Naive thymus-derived CD4-positive, alpha-beta T cell (primary cell): ENCODE measurements around the gene EGR1. TPM values are rescaled to one million over a fixed set of nuclear protein-coding genes. Genes with fewer than 3 reads are reported as not detected.
"Not testable (repeated sequence)": the region's sequence is repeated elsewhere in the genome, so short reads cannot be mapped to it uniquely, and the experiment has no call there.

Experiments
- ATAC-seq: fragments of 150-1000 bp; cut with Tn5 transposase; 2 replicates; pipeline ENCODE4 v1.10.0; 2021; ENCODE audit warnings: mild to moderate bottlenecking, moderate library complexity
- CTCF ChIA-PET: fragments of 350-600 bp; sonication (Branson Sonifier 250); formaldehyde crosslinking; loops from one replicate; lab custom pipeline; 2021; ENCODE audit warnings: antibody characterized with exemption; lab: Charles Lee
- POLR2A ChIA-PET: fragments of 350-600 bp; sonication (Branson Sonifier 250); formaldehyde crosslinking; loops from one replicate; lab custom pipeline; 2021; ENCODE audit warnings: antibody characterized with exemption, inconsistent platforms; lab: Charles Lee
- DNase-seq, 9 donors: peaks; one replicate each; pipeline versions ENCODE4 v3.0.0 to v3.0.0-alpha.2; 2020 to 2022; ENCODE audit warnings: mixed read lengths in 1 of 9
- H3K27ac ChIP-seq: one replicate; pipeline ENCODE4 v1.7.0; 2013; ENCODE audit warnings: mild to moderate bottlenecking, low read depth, low read length, moderate library complexity
- H3K27me3 ChIP-seq, 2 donors: one replicate each; pipeline ENCODE4 v1.7.0; 2013; ENCODE audit warnings: low read length in 2 of 2, mild to moderate bottlenecking in 2 of 2, moderate library complexity in 2 of 2; ENCODE audit not compliant: control insufficient read depth in 2 of 2, insufficient read depth in 2 of 2
- H3K36me3 ChIP-seq, 3 experiments: 1 replicate in 2 of 3; 2 replicates in 1 of 3; pipeline ENCODE4 v1.7.0; 2013; ENCODE audit warnings: low read length in 3 of 3, mild to moderate bottlenecking in 3 of 3, moderate library complexity in 1 of 3; ENCODE audit not compliant: insufficient read depth in 3 of 3, control insufficient read depth in 2 of 3
- H3K4me1 ChIP-seq, 2 donors: one replicate each; pipeline ENCODE4 v1.7.0; 2013; ENCODE audit warnings: low read length in 2 of 2, mild to moderate bottlenecking in 2 of 2, moderate library complexity in 1 of 2; ENCODE audit not compliant: control insufficient read depth in 2 of 2, insufficient read depth in 2 of 2
- H3K4me3 ChIP-seq: 2 replicates; pipeline ENCODE4 v1.7.0; 2013; ENCODE audit warnings: mild to moderate bottlenecking, low read length
- H3K9me3 ChIP-seq, 3 experiments: 1 replicate in 2 of 3; 2 replicates in 1 of 3; pipeline ENCODE4 v1.7.0; 2013; ENCODE audit warnings: low read length in 3 of 3; ENCODE audit not compliant: control insufficient read depth in 2 of 3
- H3K27ac Mint-ChIP-seq, 9 donors: one replicate each; pipeline ENCODE4 v1.8.0; 2020 to 2022; ENCODE audit warnings: mixed read lengths in 9 of 9, mild to moderate bottlenecking in 8 of 9, moderate library complexity in 5 of 9, inconsistent platforms in 2 of 9
- H3K27me3 Mint-ChIP-seq, 5 donors: one replicate each; pipeline ENCODE4 v1.8.0; 2021 to 2022; ENCODE audit warnings: mixed read lengths in 5 of 5, mild to moderate bottlenecking in 1 of 5
- H3K36me3 Mint-ChIP-seq, 5 donors: one replicate each; pipeline ENCODE4 v1.8.0; 2020 to 2022; ENCODE audit warnings: mixed read lengths in 5 of 5, mild to moderate bottlenecking in 3 of 5, inconsistent platforms in 1 of 5
- H3K4me1 Mint-ChIP-seq, 7 donors: one replicate each; pipeline ENCODE4 v1.8.0; 2020 to 2022; ENCODE audit warnings: mixed read lengths in 7 of 7, mild to moderate bottlenecking in 3 of 7, inconsistent platforms in 1 of 7
- H3K4me3 Mint-ChIP-seq, 10 donors: one replicate each; pipeline ENCODE4 v1.8.0; 2020 to 2022; ENCODE audit warnings: mild to moderate bottlenecking in 10 of 10, mixed read lengths in 10 of 10, moderate library complexity in 6 of 10, inconsistent platforms in 2 of 10
- H3K9me3 Mint-ChIP-seq, 11 donors: one replicate each; pipeline ENCODE4 v1.8.0; 2020 to 2022; ENCODE audit warnings: mixed read lengths in 11 of 11, mild to moderate bottlenecking in 4 of 11, inconsistent platforms in 1 of 11, moderate library complexity in 1 of 11
- intact Hi-C, 2 donors: fragments of 100-400 bp; cut with micrococcal nuclease; formaldehyde crosslinking; loops; one replicate each; pipeline ENCODE4 v1.15.1; 2023
- polyA plus RNA-seq, 2 donors: library from polyadenylated mRNA; unstranded; fragments of 300-500 nt; fragmentation: Illumina TruSeq; gene quantifications; one replicate each; pipeline ENCODE4 v1.2.3, GENCODE V29; 2021
- total RNA-seq, 6 experiments: library from RNA in 5 of 6; stranded (reverse) in 5 of 6; gene quantifications; 1 replicate in 5 of 6; 2 replicates in 1 of 6; pipeline ENCODE4 v1.2.3 and lab custom pipeline; 2021 to 2026

EGR1 gene
- total and polyA plus RNA-seq, 7 experiments from 2014 or later, result 0.14 to 68.6 (median 6.8) TPM; not detected in 1

GRCh38 chr5:138470322-138471051 lies 5.2 kb downstream of the EGR1 start:
- Histone ChIP-seq H3K36me3 (peaks cover 0 to 2% (median 0%) of the 10 kb centered on the region in 3 experiments), H3K27ac (no peak overlapping the region), H3K4me1 (peaks cover 10 to 22% of the 10 kb centered on the region in 2 donors), H3K9me3 (no peaks in the 10 kb centered on the region), H3K27me3 (no peaks in the 10 kb centered on the region), H3K4me3 (no peak overlapping the region)
- peak; percentile 10 for ATAC-seq
- Mint-ChIP-seq H3K4me1 (peaks cover 17 to 26% (median 26%) of the 10 kb centered on the region in 7 donors), H3K27me3 (peaks cover 0 to 29% (median 0%) of the 10 kb centered on the region in 5 donors), H3K4me3 (no peak overlapping the region), H3K9me3 (peaks cover 0 to 1% (median 0%) of the 10 kb centered on the region in 11 donors), H3K36me3 (peaks cover 0 to 19% (median 17%) of the 10 kb centered on the region in 5 donors), H3K27ac (peak overlapping the region in 4 of 9 donors; percentile 32 to 79 (median 68))
- intact Hi-C loops, result no loop called here
- ChIA-PET CTCF (no interaction called here), POLR2A (interaction anchor here (1.7 kb wide), 1 partner anchor 133 kb away, joined by 4 read pairs; no protein-coding TSS in a partner anchor)
- DNase-seq, result no peak

GRCh38 chr5:138471052-138471361 lies 5.7 kb downstream of the EGR1 start:
- Histone ChIP-seq H3K27me3 (no peaks in the 10 kb centered on the region), H3K27ac (no peak overlapping the region), H3K4me3 (no peak overlapping the region), H3K36me3 (peaks cover 0 to 2% (median 0%) of the 10 kb centered on the region in 3 experiments), H3K4me1 (peaks cover 9 to 21% of the 10 kb centered on the region in 2 donors), H3K9me3 (no peaks in the 10 kb centered on the region)
- ChIA-PET CTCF (no interaction called here), POLR2A (interaction anchor here (1.7 kb wide), 1 partner anchor 134 kb away, joined by 4 read pairs; no protein-coding TSS in a partner anchor)
- no peak overlapping the region for H3K4me3 Mint-ChIP-seq
- peaks cover 17 to 26% (median 26%) of the 10 kb centered on the region in 7 donors for H3K4me1 Mint-ChIP-seq
- ATAC-seq (no peak), DNase-seq (no peak)
- peak overlapping the region in 3 of 9 donors; percentile 63 to 79 (median 73) for H3K27ac Mint-ChIP-seq
- peaks cover 0 to 29% (median under 1%) of the 10 kb centered on the region in 5 donors for H3K27me3 Mint-ChIP-seq
- peaks cover 0 to 19% (median 17%) of the 10 kb centered on the region in 5 donors for H3K36me3 Mint-ChIP-seq
- peaks cover 0 to 1% (median 0%) of the 10 kb centered on the region in 11 donors for H3K9me3 Mint-ChIP-seq
- intact Hi-C loops, result no loop called here

- Histone ChIP-seq H3K27me3 (no peaks in the 10 kb centered on the region), H3K9me3 (no peaks in the 10 kb centered on the region), H3K36me3 (peaks cover 0 to 2% (median 0%) of the 10 kb centered on the region in 3 experiments), H3K4me3 (no peak overlapping the region), H3K27ac (no peak overlapping the region), H3K4me1 (peaks cover 0 to 8% of the 10 kb centered on the region in 2 donors)
- CTCF ChIA-PET, result interaction anchor here (1.3 kb wide), 1 partner anchor 8 kb away, joined by 3 read pairs; the partner anchor contains the start of gene EGR1
- Mint-ChIP-seq H3K9me3 (peaks cover 0 to 1% (median 0%) of the 10 kb centered on the region in 11 donors), H3K27ac (no peak overlapping the region), H3K4me1 (peaks cover 7 to 16% (median 15%) of the 10 kb centered on the region in 7 donors), H3K36me3 (peaks cover 0 to 13% (median 11%) of the 10 kb centered on the region in 5 donors), H3K4me3 (no peak overlapping the region), H3K27me3 (peaks cover 0 to 26% (median 4%) of the 10 kb centered on the region in 5 donors)
- DNase-seq (no peak), ATAC-seq (no peak)
- POLR2A ChIA-PET, result no interaction called here
- intact Hi-C loops, result no loop called here
Observed at GRCh38 chr5:138472353-138472752, 7.1 kb downstream of the EGR1 start.

GRCh38 chr5:138473151-138473550 lies 7.9 kb downstream of the EGR1 start:
- H3K4me1 Mint-ChIP-seq, H3K9me3 Mint-ChIP-seq, POLR2A ChIA-PET, intact Hi-C loops, H3K36me3 Mint-ChIP-seq, H3K36me3 ChIP-seq, H3K27me3 ChIP-seq, DNase-seq, H3K4me3 Mint-ChIP-seq, H3K9me3 ChIP-seq, ATAC-seq, H3K27ac ChIP-seq, H3K4me1 ChIP-seq, H3K4me3 ChIP-seq: not testable (repeated sequence)
- CTCF ChIA-PET, result interaction anchor here (0.7 to 1.3 kb wide), 2 partner anchors 8 to 32 kb away, joined by 3 read pairs; partner anchors contain the start of gene EGR1
- H3K27ac Mint-ChIP-seq, result peak overlapping the region in 1 of 9 donors; percentile 45
- H3K27me3 Mint-ChIP-seq, result peaks cover 0 to 18% (median 4%) of the 10 kb centered on the region in 5 donors

- no peaks in the 10 kb centered on the region for H3K9me3 ChIP-seq
- H3K4me1 Mint-ChIP-seq, result no peaks in the 10 kb centered on the region
Observed at GRCh38 chr5:138476918-138477317, 11.6 kb downstream of the EGR1 start.

GRCh38 chr5:138482638-138483037 lies 17.4 kb downstream of the EGR1 start:
- peaks cover 0 to 2% (median 0%) of the 10 kb centered on the region in 7 donors for H3K4me1 Mint-ChIP-seq
- ChIA-PET CTCF (no interaction called here), POLR2A (no interaction called here)
- H3K4me3 ChIP-seq, result no peak overlapping the region
- H3K4me1 ChIP-seq, result no peaks in the 10 kb centered on the region
- DNase-seq (no peak), ATAC-seq (no peak)
- H3K27me3 ChIP-seq, result no peaks in the 10 kb centered on the region
- H3K27ac Mint-ChIP-seq, result no peak overlapping the region
- no peaks in the 10 kb centered on the region for H3K36me3 ChIP-seq
- H3K36me3 Mint-ChIP-seq, result no peaks in the 10 kb centered on the region
- no peak overlapping the region for H3K27ac ChIP-seq
- H3K9me3 Mint-ChIP-seq, result no peaks in the 10 kb centered on the region
- no peak overlapping the region for H3K4me3 Mint-ChIP-seq
- H3K27me3 Mint-ChIP-seq, result peaks cover 0 to 13% (median 0%) of the 10 kb centered on the region in 5 donors
- intact Hi-C loops, result no loop called here
- H3K9me3 ChIP-seq, result no peaks in the 10 kb centered on the region

More at GRCh38 chr5:138476918-138477317, 11.6 kb downstream of the EGR1 start:
- Mint-ChIP-seq H3K4me3 (no peak overlapping the region), H3K27ac (no peak overlapping the region), H3K9me3 (peaks cover 0 to 1% (median 0%) of the 10 kb centered on the region in 11 donors), H3K36me3 (no peaks in the 10 kb centered on the region), H3K27me3 (peaks cover 0 to 16% (median 6%) of the 10 kb centered on the region in 5 donors)
- Histone ChIP-seq H3K4me1 (no peaks in the 10 kb centered on the region), H3K27me3 (no peaks in the 10 kb centered on the region), H3K36me3 (no peaks in the 10 kb centered on the region), H3K27ac (no peak overlapping the region), H3K4me3 (no peak overlapping the region)
- POLR2A ChIA-PET, result no interaction called here
- ATAC-seq, result no peak
- intact Hi-C loops, result no loop called here
- CTCF ChIA-PET, result no interaction called here
- DNase-seq, result no peak
